GM06990 (cell line): Measurements from ENCODE around the gene AQP6.

ENCODE experiments used
- DNase-seq: peaks from one replicate; pipeline ENCODE4 v3.0.0-alpha.2; 2011; ENCODE audit not compliant: insufficient read length; ENCODE audit errors: extremely low read depth
- H3K27me3 ChIP-seq: replicated peaks from 2 replicates; pipeline ENCODE4 v1.6.0; 2011; ENCODE audit warnings: low read length; ENCODE audit not compliant: control insufficient read depth, insufficient read depth
- H3K36me3 ChIP-seq: 2 replicates; pipeline ENCODE4 v1.5.1; 2011; ENCODE audit warnings: low read length; ENCODE audit not compliant: control insufficient read depth, insufficient read depth
- H3K4me3 ChIP-seq: replicated peaks from 2 replicates; pipeline ENCODE4 v1.5.1; 2011; ENCODE audit warnings: low read depth, mild to moderate bottlenecking, control low read depth, low read length
- CTCF ChIP-seq: IDR thresholded peaks from 2 replicates; pipeline ENCODE4 v1.5.1; 2011; ENCODE audit warnings: low read length, control low read depth, mild to moderate bottlenecking, inconsistent platforms; ENCODE audit not compliant: insufficient read depth, poor library complexity, severe bottlenecking

Gene AQP6

GRCh38 chr12:49953151-49953550, 19.6 kb upstream of the AQP6 start:
- no peak overlapping the region for H3K4me3 ChIP-seq
- no peaks in the 10 kb centered on the region for H3K36me3 ChIP-seq
- no peak for TF ChIP-seq CTCF
- H3K27me3 ChIP-seq, result peaks cover 5% of the 10 kb centered on the region
- DNase-seq, result no peak

- Histone ChIP-seq H3K27me3 (peaks cover 6% of the 10 kb centered on the region), H3K4me3 (no peak overlapping the region), H3K36me3 (no peaks in the 10 kb centered on the region)
- no peak for DNase-seq
- no peak for TF ChIP-seq CTCF
These were observed 18.5 kb upstream of the AQP6 start for GRCh38 chr12:49953961-49954846.

DNA sequence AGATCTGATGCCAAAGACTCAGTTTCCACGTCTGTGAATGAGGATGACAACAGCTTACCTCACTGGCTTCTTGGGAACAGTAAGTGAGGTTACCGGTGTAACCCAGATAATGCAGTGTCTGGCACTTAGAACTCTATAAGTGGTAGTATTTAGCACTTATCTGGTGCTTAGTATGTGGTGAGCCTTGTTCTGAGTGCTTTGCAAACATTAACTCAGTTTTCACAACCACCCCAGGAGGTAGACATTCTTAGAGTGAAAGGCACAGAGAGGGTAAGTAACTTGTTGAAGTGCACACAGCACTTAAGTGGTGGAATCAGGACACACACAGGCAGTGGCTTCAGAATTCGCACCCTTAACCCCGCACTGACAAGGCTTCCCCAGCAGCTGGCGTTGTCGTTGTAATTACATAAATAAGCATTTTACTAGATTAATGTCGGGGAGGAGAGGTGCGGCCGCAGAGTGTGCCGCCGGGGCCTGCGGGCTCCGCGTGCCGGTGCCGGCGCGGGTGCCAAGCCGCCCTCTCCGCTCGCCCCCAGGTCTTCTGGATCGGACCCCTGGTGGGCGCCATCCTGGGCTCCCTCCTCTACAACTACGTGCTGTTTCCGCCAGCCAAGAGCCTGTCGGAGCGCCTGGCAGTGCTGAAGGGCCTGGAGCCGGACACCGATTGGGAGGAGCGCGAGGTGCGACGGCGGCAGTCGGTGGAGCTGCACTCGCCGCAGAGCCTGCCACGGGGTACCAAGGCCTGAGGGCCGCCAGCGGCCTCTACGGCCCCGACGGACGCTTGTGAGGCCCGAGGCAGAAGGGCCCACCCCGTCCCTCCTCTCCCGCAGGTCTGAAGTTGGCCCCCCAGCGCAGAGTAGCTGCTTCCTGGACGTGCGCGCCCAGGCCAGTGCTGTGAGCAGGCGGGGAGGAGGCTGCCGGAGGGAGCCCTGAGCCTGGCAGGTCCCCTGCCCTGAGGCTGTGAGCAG, 17.6 kb upstream of the AQP6 start:
- Histone ChIP-seq H3K36me3 (no peaks in the 10 kb centered on the region), H3K27me3 (peaks cover 4% of the 10 kb centered on the region), H3K4me3 (no peak overlapping the region)
- DNase-seq, result no peak
- no peak for TF ChIP-seq CTCF

DNA sequence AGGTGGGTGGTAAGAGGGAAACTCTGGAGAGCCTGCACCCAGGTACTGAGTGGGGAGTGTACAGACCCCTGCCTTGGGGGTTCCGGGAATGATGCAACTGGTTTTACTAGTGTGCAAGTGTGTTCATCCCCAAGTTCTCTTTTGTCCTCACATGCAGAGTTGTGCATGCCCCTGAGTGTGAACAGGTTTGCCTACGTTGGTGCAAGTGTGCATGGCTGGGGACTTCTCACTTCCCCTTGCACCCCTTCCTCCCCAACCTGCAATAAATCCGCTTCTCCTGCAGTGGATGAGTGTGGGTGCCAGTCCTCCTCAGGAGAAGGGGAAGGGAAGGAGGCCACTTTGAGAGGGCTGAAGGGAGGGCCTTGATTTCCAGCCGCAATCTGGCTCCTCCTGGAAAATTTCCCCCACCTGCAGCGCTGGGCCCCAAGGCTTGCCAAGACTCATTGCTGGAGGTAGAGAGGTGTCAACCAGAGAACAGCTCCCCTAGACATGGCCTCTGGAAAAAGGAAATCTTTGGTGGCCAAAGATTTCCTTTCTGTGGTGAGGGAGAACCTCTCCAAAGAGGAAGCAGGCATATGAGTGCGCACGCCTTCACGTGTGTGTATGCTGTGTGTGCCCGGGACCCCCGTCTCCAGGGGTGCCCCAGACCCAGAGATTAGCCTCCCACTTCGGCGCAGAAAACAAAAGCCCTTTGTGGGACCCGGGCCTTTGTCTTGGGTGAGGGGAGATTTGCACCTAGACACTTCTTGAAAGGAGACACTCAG, 16.7 kb upstream of the AQP6 start:
- H3K36me3 ChIP-seq, result no peaks in the 10 kb centered on the region
- no peak overlapping the region for H3K4me3 ChIP-seq
- H3K27me3 ChIP-seq, result peaks cover 6% of the 10 kb centered on the region
- no peak for TF ChIP-seq CTCF
- no peak for DNase-seq

DNA sequence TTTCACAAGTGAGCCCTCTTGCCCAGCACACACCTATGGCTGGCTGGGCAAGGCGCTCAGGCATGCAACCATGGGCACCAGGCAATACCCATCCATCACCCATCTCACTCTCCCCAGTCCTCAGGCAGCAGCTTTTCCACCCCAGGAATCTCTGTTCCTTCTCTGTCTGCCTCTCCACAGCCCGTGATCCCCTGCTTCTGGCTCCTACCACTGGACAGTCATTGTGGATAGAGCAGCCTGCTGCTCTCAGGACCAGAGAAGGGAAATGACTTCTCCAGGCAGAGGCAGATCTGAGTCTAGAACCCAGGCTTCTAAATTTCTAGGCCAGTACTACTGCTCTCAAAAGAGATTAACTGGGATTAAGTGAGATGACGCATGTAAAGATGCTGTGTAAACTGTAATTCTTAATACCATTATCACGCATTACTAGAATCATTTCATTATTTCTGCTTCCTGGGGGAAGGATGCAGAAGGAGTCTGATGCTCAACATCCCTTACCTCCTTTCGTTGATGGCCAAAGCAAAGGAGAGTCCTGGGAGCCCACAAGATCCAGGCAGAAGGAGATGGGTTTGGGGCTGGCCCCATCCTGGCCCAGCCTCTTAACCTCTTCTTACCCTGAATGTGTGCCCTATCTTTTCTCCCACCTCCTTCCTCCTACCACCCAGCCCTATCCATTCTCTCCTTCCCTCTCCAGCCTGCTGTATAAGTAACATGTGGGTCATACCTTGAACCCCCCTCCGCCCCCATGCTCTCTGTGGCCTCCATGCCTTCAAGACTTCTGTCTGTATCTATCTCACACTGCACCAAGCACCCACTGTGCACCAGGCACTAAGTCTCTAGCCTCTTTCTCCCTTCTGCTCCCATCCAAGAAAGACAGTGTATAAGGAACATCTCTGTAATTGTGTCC, 15.8 kb upstream of the AQP6 start:
- TF ChIP-seq CTCF, result no peak
- Histone ChIP-seq H3K36me3 (no peaks in the 10 kb centered on the region), H3K27me3 (peaks cover 6% of the 10 kb centered on the region), H3K4me3 (no peak overlapping the region)
- DNase-seq, result no peak
